NCI-H526 treated with DMSO at 0.1 percent for 48 hours (cell line): Measurements from ENCODE around the gene TRPM5.
A peak's percentile ranks its signal among the peaks of the same experiment; 100 is the strongest.

Experiments used
- DNase-seq: peaks from one replicate; lab custom pipeline; 2025; lab: John Stamatoyannopoulos, UW

The TRPM5 gene

DNA sequence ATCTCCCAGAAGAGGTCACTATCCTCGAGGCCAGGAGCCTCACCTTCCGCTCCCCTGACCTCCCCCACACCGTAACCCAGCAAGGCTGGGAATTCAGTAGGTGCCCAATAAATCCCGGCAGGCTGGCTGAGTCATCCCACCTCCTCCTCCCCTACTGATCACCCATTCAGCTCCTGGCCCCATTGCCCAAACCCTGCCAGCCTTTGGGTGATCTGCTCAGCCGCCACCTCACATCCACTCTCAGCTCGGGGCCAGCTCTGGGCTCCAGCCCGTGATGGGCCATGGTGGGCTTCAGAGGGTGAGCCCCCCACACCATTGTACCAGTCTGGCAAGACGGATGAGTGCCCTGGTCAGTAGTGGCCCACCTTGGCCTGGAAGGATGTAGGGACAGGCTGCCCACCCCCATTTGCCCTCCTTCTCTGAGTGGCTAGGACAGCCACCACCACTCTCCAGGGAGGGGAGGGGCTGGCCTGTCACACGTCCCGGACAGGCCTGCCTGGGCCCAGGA is 8.2 kb downstream of the TRPM5 start:
- no peak for DNase-seq

DNA sequence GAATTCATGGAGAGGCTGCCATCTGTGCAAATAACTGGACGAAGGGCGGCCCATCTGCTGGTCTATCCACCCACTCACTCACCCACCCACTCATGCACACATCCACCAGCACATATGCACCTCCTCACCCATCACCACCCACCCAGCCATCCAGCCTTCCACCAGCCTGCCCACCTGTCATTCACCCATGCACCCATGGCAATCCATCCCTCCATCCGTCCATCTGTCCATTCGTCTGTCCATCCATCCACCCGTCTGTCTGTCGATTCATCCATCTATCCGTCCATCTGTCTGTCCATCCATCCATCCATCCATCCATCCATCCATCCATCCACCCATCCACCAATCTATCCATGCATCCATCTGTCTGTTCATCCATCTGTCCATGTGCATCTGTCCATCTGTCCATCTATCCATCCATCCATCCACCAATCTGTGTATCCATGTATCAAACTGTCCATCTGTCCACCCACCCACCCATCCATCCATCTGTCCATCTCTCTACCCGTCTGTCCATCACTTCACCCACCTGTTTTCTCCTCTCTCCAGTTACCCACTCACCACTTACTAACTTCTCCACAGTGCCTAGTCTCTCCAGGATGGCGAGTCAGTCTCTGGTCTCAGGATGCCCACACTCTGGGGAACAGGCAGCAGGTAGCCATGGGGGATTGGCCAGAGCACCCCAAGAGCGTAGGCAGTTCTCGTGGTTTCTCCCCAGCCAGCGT is 8.9 kb downstream of the TRPM5 start:
- DNase-seq: no peak

DNA sequence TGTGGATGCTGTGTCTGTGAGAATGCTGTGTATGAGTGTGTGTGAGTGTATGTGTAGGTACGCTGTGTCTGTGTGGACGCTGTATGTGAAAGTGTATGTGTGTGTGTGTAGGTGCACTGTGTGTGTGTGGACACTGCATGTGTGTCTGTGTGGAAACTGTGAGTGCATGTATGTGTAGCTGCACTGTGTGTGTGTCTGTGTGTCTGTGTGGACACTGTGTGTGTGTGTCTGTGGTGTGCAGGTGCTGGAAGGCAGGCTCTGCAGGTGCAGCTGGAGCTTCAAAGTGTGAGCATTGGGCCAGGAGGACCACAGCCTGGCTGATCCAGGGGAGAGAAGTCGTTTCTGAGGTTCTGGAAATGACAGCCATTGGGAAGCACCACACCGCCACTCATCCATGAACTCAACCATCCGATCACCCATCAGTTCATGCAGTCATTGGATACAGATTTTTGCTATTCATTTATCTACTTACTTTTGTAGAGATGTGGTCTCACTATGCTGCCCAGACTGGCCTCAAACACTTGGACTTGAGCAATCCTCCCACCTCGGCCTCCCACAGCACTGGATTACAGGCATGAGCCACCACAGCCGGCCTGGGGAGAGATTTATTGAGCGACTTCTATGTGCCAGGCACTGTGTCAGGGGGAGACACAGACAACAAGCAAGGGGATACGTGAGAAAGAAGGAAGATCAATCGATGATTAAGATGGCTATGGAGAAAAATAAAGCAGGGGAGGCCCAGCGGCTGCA is 9.6 kb downstream of the TRPM5 start:
- no peak for DNase-seq

DNA sequence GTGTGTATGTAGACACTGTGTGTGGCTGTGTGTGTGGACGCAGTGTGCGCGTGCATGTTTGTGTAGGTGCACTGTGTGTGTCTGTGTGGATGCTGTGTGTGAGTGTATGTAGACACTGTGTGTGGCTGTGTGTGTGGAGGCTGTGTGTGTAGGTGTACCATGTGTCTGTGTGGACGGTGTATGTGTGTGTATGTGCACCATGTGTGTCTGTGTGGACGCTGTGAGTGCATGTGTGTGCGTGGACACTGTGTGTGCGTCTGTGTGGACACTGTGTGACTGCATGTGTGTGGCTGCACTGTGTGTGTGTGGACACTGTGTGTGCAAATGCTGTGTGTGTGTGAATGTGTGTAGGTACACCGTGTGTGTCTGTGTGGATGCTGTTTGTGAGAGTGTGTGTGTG is 10.3 kb downstream of the TRPM5 start:
- no peak for DNase-seq

DNA sequence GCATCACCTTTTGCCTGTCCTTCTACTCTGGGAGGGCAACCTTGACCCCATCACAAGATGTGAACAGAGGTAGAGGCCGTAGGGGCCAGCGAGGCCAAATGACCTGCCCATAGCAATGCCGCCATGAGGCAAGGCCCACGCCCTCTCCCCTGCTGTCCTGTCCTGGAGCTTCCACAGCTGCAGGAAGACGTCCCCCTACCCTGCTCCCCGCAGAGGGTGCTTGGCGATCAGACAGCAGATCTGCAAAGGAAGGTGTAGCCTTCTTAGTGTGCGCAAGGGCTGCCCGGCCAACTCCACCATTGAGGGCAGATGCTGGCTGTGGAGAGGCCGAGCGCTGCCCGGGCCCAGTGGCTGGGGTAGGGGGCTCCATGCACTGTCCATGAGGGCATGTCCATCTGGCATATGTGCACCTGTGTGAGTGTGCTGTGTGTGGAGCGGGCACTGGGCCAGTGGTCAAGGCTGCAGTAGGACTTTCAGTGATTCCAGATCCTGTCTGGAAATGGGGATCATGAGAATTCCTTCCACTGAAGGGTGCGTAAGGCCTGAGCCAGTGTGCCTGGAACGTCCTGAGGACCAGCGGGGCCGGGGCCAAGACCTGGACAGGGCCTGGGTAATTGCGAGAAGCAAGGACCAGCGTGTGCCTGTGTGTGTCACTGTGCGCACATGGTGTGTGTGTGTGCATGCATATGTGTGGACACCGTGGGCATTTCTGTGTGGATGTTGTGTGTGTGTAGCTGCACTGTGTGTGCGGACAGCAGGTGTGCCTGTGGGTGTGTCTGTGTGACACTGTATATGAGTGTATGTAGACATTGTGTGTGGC is 11.0 kb downstream of the TRPM5 start:
- no peak for DNase-seq

DNA sequence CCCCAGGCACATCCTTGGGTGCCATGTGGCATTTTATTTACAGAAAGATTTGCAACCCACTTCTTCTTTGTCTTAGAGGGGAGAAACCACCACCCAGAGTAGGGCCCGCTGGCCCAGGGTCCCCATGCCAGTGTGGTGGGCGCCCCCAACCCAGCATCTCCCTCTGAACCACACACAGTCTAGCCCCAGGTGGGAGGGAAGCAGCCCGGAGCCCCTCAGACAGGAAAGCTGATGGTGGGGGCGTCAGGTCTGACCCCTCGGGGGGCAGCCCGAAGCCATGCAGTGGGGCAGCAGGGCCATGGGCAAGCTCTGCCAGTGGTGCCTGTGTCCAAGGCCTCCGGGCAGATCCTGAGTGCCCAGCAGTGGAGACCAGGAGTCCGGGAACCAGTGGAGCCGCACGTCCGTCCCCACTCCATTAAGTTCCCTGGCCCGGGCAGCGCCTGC is 11.7 kb downstream of the TRPM5 start:
- DNase-seq: no peak

DNA sequence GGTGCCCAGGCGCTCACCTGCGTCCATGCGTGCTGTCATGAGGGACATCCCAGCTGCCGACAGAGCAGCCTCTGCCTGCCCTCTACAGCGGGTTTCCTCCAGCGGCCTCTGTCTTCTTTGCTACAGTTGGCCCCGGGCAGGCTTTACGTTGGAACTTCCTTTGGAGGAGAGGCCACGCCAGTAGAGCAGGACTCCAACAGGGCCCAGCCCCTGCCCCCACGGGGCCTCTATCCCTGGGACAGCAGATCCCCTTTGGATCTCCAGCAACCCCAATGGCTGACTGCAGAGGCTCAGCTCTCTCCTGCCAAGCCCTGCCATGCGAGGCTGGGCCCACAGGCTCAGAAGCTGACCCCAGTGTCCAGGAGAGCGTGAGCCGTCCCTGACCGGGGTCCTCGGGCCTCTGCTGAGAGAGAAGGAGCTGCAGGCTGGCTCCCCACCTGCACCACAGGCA is 12.1 kb downstream of the TRPM5 start:
- no peak for DNase-seq

DNA sequence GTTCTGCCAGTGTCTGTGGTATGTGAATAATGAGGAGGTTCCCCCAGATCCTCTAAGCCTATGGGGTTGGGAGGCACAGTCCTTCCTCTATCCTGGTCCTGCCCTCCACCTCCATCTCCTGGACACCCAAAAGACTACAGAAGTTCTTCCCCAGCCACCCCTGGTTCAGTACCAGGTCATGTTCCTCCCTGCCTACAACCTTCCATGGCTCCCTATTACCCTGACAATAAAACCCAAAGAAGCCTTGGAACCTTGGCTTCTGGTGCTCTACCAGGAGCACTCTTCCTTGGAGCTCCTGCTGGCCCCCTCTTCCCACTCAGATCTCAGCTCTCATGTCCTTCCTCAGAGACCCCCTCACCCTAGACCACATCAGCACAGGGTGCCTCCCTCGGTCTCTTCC is 12.9 kb downstream of the TRPM5 start:
- no peak for DNase-seq

DNA sequence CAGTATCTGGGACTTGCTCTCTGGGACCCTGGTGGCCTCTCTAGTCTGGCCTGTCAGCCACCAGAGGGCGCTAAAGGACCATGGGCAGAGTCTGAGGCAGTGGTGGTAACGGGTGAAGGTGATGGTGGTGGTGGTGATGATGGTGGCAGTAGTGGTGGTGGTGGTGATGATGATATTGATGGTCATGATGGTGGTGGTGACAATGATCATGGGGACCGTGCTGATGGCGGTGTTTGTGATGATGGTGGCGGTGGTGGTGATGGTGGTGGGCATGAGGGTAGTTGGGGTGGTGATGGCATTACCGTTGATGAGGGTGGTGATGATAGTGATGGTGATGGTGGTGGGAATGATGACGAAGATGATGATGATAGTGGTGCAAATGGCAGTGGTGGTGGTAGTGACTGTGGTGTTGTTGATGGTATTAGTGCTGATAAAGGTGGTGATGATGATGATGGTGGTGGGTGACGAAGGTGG is 16.0 kb downstream of the TRPM5 start:
- peak; percentile 35 for DNase-seq

DNA sequence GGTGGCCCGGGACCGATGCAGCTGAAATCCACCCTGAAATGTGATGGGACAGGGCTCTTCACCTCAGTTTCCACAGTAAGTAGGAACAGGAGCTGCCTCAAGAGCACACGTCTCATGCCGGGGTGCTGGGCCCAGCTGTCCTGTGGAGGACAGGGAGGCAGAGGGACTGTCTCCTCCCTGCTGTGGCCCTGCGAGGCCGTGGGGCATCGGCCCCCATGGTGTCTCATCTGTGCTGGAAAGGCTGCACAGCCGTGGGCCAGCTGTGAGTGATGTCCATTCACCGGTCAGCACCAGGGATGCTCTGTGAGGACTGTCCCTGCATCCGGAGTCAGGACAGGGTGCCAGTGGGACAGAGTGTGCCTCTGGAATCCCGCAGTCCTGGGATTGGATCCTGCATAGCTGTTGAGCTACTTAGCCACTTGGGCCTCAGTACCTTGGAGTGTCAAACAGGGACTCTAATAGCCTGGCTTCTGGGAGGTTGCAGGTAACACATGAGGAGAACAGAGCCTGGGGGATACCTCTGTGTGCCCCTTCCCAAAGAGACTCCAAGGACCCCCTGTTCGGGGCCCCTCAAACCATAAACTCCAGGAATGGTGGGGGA is 16.5 kb downstream of the TRPM5 start:
- no peak for DNase-seq

DNA sequence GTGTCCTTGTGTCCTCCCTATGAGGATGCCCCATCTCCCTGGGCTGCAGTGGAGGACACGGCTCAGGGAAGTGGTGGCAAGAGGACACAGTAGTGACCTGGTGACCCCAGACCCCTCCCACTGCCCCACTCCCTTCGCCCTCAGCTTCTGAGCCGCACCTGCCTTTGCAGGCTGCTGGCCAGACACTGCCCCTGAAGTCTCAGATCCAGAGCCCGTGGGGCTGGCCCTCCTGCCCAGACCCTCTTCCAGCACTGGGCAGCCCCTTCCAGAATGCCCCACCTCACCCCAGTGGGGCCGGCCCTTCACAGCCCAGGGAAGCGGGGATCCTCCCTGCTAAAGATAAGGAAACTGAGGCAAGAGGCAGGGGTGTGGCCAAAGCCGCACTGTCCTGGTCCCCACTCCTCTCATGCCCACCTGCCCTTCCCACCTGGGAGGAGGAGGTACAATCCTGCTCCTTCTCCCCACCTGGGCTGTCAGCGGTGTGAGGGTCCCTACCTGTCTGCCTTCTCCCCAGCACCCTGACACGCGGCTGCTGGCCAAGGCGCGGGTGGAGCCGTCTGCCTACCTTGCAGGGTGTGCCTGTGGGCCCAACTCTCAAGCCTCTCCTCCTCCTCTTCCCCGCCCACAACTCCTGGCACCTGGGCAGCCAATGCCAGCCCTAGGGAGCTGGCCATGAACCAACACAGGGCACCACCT is 17.3 kb downstream of the TRPM5 start:
- DNase-seq: no peak

DNA sequence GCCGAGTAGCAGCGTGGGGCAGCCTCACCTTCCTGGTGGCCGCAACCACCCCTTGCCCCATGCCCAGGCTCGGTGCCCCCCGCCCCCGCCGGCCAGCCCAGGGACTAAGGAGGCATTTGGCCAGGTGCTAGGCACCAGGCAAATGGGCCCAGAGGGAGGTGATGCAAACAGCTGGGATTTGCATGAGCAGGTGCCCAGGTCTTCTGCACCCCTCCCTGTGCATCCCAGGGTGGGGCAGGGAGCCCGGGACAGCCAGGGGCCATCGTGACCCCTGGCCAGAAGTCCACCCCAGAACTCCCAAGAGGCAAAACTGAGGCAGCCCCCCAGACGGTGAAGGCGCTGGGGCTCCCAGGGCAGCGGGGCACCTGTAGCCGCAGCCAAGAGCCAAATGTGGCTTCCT is 18.1 kb downstream of the TRPM5 start:
- peak; percentile 71 for DNase-seq

DNA sequence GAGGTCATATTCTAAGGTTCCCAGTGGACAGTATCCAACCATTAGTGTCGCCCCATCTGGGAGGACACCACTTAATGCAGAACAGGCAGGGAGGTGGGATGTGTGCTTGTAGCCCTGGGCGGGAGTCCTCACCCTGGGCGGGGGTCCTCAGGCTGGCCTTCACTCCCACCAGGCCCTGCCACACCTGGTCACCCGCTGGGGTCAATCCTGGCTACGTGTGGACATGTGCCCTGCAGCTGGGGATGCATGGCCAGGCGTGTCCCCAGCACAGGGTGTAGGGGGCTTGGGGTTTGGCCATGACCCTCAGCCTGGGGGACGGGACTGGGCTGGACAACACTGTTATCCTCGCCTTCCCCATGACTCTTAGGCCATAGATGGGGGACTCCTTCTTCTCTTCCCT is 18.8 kb downstream of the TRPM5 start:
- no peak for DNase-seq

DNA sequence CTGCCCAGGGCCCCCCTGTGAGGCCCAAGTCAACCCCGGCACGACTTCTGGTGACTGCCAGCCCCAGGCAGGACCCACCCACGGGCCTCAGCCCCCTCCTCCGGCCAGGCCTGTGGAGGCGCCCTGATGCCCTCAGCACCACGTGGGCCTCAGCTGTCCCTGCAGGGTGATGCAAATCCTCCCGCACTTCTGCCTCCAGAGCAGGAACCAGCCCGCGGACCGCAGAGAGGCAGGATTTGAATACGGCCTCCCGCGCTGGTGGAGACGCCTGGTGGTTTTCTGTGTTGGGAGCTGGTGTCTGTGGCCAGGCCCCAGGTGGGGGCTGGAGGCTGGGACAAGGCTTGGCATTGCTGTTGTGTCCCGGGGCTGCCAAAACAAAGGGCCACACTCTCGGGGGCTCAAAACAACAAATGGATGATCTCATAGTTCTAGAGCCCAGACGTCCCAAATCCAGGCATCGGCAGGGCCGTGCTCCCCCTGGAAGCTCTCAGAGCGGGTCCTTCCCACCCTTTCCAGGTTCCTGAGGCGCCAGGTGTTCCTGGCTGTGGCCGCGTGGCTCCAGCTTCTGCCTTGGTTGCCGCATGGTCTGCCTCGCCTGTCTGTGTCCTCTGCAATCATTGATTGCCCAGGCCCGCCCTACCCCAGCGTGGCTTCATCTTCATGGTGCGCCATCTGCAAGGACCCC is 19.4 kb downstream of the TRPM5 start:
- peak; percentile 81 for DNase-seq

DNA sequence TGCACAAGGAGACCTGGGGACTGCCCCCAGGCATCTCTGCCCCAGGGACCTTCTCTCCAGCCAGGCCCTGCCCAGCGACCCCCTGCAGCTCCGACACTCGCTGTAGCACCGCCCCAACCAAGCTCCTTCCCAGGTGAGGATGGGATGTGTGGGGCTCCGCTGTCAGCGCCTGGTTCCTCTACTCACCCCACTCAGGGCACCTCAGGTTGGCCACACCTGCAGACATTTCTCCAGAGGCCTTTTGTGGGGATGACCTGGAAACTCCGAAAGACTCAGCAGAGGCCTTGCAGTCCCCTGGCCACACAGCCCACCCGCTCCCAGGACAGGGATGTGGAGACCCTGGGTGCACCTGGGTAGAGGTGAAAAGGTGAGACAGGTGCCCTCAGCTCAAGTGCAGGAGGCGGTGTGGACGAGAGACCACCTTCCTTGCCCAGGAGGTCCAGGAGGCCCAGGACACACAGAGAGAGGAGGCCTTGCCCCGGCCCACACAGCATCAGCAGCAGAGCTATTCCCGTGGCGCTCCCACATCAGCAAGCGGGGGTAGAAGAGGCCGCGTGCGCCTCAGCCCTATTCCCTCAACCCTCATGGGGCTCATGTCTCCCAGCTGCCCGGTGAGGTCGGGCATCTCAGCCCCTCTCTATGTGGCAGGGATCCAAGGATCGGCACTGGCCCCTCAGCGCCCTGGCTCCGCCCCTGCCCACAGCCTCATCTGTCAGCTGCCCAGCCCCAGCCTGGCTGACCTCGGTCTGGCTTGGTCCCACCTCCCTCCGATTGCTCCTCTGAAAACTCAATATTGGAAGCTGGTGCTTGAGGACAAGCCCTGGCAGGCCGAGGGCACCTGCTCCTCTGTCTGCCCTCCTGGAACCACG is 20.9 kb downstream of the TRPM5 start:
- DNase-seq: no peak

DNA sequence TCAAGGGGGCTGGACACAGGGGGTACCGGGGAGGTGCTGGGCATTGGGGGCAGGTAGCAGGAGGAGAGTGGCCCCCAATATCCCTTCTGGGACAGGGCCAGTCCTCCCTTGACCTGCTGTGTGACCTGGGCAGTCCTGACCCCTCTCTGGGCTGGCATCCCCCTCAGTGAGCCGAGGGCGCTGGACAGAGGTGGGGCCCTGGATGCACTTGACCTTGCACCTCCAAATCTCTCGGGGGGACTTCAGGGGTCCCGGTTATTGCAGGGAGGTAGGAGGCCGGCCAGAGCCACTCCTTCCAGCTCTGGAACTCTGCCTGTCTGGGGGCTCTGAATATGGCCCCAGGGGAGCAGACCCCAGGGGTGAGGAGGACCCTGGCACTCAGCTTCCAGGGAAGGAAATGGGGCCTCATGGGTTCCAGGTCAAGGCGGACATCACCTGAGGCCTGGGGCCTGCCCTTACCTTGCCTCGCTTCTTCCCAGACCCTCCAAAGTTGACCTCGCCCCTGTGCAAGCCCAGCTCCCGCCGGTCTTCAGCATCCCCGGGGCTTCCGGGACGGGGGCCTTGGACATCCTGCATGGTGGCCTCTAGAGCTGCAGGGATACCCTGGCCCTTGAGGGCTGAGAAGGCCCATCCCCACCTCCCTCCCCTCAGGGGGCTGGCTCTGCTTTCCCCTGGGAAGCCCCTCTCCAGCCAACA is 21.7 kb downstream of the TRPM5 start:
- DNase-seq: no peak

DNA sequence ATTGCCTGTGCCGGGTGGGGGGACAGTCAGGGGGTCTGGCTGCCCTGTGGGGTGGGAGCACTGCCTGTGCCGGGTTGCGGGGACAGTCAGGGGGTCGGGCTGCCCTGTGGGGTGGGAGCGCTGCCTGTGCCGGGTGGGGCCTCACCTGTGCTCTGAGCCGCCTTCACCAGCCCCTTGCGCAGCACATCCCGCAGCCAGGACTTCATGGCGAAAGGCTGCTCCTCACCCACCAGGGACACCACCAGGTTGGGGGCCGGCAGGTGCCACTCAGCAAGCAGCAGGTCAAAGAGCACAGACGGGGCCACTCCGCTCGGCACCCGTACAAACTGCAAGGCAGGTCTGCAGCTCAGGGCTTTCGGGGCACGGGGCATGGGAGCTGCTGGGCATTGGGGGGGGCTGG is 22.3 kb downstream of the TRPM5 start:
- DNase-seq: no peak

DNA sequence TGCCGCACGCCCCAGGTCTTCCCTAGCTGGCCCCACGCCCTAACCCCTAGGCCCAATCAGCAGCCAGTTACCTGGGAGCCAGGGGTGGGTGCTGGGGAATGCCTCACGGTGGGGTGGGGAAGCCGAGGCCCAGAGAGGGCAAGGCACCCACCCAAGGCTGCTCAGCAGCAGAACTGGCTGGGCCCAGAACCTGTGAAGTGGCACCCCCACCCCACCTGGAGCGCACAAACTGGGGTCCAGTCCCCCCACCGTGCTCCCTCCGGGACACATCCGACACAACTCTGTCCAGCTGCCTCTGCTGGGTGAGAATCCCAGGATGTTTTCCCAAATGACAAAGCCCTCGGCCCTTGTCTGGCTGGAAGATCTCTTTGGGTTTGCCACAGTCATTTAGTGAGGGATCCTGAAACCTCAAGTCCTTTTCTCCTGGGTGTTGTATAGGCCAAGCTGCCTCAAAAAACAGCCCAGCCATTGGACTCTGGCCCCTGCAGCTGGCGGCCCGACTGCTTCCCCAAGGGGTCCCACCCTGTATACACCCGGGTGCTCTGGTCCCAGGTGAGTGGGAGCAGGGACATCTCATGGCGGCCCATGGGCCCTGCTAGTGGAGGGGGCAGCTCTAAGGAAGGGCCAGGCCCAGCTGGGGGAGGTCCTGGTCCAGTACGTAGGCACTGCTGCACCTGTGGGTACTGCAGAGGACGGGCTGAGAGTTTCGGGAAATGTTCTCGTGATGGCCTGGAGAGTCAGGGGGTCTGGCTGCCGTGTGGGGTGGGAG is 22.9 kb downstream of the TRPM5 start:
- no peak for DNase-seq
